ENCODE results near the gene LPAR3.

The LPAR3 gene

GRCh38 chr1:84899969-84900368, 7.0 kb upstream of the LPAR3 start:
- no peak for DNase-seq

GRCh38 chr1:84896279-84896678, 3.3 kb upstream of the LPAR3 start:
- no peak for DNase-seq

- DNase-seq: no peak
These were observed 2.4 kb downstream of the LPAR3 start for GRCh38 chr1:84890566-84890965.

- DNase-seq: no peak
These were observed 3.6 kb downstream of the LPAR3 start for GRCh38 chr1:84889437-84889836.

- DNase-seq: peak; percentile 6
These were observed 4.3 kb downstream of the LPAR3 start for GRCh38 chr1:84888753-84889152.

GRCh38 chr1:84887261-84887934, 5.6 kb downstream of the LPAR3 start:
- no peak for DNase-seq

- DNase-seq: no peak
These were observed 7.5 kb downstream of the LPAR3 start for GRCh38 chr1:84885469-84885868.

GRCh38 chr1:84884671-84885389, 8.2 kb downstream of the LPAR3 start:
- DNase-seq: no peak

- DNase-seq: no peak
These were observed 9.7 kb downstream of the LPAR3 start for GRCh38 chr1:84883286-84883685.

- no peak for DNase-seq
These were observed 15.4 kb downstream of the LPAR3 start for GRCh38 chr1:84877592-84877991.

GRCh38 chr1:84876353-84876752, 16.7 kb downstream of the LPAR3 start:
- DNase-seq: no peak

- DNase-seq: no peak
These were observed 19.6 kb downstream of the LPAR3 start for GRCh38 chr1:84873366-84873765.

- no peak for DNase-seq
These were observed 20.2 kb downstream of the LPAR3 start for GRCh38 chr1:84872696-84873355.

GRCh38 chr1:84871181-84871580, 21.8 kb downstream of the LPAR3 start:
- no peak for DNase-seq

GRCh38 chr1:84870591-84870990, 22.4 kb downstream of the LPAR3 start:
- no peak for DNase-seq

GRCh38 chr1:84869720-84870119, 23.3 kb downstream of the LPAR3 start:
- DNase-seq: no peak

GRCh38 chr1:84862810-84863251, 30.2 kb downstream of the LPAR3 start:
- DNase-seq: peak; percentile 35

- DNase-seq: no peak
These were observed 30.9 kb downstream of the LPAR3 start for GRCh38 chr1:84861988-84862644.

- no peak for DNase-seq
These were observed 31.5 kb downstream of the LPAR3 start for GRCh38 chr1:84861516-84861915.

- no peak for DNase-seq
These were observed 33.1 kb downstream of the LPAR3 start for GRCh38 chr1:84859866-84860265.

GRCh38 chr1:84857906-84858305, 35.1 kb downstream of the LPAR3 start:
- DNase-seq: no peak

- DNase-seq: no peak
These were observed 36.2 kb downstream of the LPAR3 start for GRCh38 chr1:84856726-84857270.

Data from stimulated activated CD4-positive, alpha-beta T cell treated with anti-CD3 and anti-CD28 coated beads, Interleukin-4, amount 100 ng/mL, for 1 hour (primary cell).